PC-3 (cell line): ENCODE measurements around the gene ENDOG.

Source experiments
- EZH2phosphoT487 ChIP-seq: fragments of 300-600 bp; sonication (generic); IDR thresholded peaks from 2 replicates; pipeline ENCODE4 v1.6.1; 2018; ENCODE audit warnings: mild to moderate bottlenecking, antibody characterized with exemption, low read length, borderline replicate concordance
- TF ChIP-seq, protein P1 (sequence below): fragments of 300-600 bp; sonication (generic); conservative IDR thresholded peaks from 2 replicates; pipeline ENCODE4 v1.5.1; 2017; ENCODE audit warnings: antibody characterized with exemption, low read depth, mild to moderate bottlenecking, low read length

DNA sequence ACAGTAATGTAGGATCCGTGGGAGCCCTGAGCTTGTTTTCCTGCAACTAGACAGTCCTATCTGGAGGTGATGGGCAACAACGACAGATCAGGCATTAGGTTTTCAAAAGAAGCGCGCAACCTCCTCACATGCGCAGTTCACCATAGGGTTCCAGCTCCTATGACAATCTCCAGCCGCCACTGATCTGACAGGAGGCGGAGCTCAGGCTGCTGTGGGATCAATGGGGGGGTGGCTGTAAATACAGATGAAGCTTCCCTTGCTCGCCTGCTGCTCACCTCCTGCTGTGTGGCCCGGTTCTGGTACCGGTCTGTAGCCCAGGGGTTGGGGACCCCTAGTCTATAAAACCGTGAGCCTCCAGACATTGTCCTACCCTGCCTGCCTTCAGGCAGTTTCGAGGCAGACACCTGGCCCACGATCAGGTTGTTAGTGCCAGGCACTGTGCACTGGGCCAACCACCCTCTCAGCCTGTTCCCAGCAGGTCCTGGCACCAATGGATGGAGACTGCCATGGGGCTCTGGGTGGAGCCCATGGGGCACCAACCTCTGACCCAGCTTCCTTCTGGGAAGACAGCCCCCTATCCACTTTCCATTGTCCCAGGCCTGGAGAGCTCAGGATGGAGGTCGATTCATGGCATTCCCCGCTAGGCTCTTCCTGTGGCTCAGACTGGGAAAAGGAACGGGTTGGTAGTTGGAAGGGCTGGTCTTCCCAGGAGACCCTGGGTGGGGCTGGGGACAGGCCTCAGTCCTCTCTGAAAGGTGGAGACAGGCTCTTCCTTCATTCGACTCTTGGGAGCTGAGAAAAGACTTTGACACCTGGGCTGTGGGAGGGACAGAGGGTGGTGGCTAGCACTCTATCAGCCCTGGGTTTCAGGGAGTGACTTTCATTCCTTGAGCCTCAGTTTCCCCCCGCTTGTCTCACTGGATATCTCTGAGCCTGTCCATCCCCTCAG, 1.7 kb downstream of the ENDOG start:
- TF ChIP-seq, protein P1, sequence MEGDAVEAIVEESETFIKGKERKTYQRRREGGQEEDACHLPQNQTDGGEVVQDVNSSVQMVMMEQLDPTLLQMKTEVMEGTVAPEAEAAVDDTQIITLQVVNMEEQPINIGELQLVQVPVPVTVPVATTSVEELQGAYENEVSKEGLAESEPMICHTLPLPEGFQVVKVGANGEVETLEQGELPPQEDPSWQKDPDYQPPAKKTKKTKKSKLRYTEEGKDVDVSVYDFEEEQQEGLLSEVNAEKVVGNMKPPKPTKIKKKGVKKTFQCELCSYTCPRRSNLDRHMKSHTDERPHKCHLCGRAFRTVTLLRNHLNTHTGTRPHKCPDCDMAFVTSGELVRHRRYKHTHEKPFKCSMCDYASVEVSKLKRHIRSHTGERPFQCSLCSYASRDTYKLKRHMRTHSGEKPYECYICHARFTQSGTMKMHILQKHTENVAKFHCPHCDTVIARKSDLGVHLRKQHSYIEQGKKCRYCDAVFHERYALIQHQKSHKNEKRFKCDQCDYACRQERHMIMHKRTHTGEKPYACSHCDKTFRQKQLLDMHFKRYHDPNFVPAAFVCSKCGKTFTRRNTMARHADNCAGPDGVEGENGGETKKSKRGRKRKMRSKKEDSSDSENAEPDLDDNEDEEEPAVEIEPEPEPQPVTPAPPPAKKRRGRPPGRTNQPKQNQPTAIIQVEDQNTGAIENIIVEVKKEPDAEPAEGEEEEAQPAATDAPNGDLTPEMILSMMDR: no peak
- TF ChIP-seq EZH2phosphoT487: no peak
